GM13976 (cell line): ENCODE results near the gene SUPT3H.

Source experiments
- DNase-seq: peaks from one replicate; pipeline ENCODE4 v3.0.0; 2012; ENCODE audit warnings: low spot score
- in situ Hi-C: fragments of 300-500 bp; cut with MboI; formaldehyde crosslinking; loops from one replicate; pipeline ENCODE4 v1.12.0; 2022; ENCODE audit warnings: low sequenced_read_pairs, mixed read lengths, inconsistent platforms; ENCODE audit not compliant: unreplicated experiment
- TF ChIP-seq, protein P1 (sequence below): IDR thresholded peaks from 2 replicates; pipeline ENCODE4 v1.5.1; 2012; ENCODE audit warnings: borderline replicate concordance, mild to moderate bottlenecking; ENCODE audit not compliant: insufficient read depth; ENCODE audit errors: extremely low read depth, missing control alignments, control extremely low read depth

The SUPT3H gene

DNA sequence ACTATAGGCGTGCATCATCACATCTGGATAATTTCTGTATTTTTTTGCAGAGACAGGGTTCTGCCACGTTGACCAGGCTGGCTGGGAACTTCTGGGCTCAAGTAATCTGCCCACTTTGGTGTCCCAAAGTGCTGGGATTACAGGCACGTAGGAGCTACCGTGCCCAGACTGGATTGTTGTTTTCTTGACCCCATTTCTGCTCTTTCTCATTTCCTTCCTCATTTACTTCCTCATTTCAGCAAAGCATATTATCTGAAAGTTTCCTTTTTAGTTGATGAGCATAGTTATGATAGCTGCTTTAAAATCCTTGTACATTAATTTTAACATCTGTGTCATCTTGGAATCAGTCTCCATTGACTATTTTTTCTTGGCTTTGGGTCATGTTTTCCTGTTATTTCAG lies 350.6 kb downstream of the SUPT3H start:
- in situ Hi-C loops: no loop called here
- TF ChIP-seq, protein P1, sequence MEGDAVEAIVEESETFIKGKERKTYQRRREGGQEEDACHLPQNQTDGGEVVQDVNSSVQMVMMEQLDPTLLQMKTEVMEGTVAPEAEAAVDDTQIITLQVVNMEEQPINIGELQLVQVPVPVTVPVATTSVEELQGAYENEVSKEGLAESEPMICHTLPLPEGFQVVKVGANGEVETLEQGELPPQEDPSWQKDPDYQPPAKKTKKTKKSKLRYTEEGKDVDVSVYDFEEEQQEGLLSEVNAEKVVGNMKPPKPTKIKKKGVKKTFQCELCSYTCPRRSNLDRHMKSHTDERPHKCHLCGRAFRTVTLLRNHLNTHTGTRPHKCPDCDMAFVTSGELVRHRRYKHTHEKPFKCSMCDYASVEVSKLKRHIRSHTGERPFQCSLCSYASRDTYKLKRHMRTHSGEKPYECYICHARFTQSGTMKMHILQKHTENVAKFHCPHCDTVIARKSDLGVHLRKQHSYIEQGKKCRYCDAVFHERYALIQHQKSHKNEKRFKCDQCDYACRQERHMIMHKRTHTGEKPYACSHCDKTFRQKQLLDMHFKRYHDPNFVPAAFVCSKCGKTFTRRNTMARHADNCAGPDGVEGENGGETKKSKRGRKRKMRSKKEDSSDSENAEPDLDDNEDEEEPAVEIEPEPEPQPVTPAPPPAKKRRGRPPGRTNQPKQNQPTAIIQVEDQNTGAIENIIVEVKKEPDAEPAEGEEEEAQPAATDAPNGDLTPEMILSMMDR: no peak
- DNase-seq: no peak

DNA sequence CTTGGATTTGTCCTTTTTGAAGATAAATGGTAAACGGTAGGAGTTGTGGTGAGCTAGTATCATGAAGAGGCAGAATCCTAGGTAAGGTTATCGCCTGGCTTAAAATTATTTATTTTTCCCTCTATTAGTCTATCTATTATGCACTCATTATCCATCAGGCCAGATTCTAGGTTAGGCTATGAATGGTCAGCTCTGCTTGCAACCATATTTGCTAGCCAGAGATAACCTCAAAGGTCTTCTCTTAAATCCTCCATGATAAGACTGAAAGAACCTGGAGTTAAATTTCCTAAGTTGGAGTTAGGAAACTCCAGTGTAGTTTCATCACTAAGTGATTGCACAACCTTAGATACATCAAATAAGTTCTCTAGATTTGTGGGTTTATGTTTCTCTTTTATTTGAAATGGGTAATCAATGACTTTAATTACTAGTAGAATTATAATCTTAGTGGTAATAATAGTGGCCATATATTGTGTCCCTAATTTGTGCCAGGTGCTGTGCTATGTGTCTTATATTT lies 351.7 kb downstream of the SUPT3H start:
- in situ Hi-C loops: no loop called here
- TF ChIP-seq, protein P1: no peak
- DNase-seq: no peak

DNA sequence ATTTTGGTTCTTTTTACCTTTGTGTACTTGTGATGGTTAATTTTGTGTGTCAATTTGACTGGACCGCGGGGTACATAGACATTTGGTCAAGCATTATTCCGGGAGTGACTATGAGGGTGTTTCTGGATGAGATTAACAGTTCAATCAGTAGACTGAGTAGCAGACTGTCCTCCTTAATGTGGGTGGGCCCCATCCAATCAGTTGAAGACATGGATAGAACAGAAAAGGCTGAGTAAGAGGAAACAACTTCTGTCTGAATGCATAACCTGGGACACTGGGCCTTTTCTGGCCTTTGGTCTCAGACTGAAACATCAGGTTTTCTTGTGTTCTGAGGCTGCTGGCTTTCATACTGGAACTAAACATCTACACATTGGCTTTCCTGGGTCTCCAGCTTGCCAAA lies 353.1 kb downstream of the SUPT3H start:
- in situ Hi-C loops: no loop called here
- TF ChIP-seq, protein P1: no peak
- no peak for DNase-seq

DNA sequence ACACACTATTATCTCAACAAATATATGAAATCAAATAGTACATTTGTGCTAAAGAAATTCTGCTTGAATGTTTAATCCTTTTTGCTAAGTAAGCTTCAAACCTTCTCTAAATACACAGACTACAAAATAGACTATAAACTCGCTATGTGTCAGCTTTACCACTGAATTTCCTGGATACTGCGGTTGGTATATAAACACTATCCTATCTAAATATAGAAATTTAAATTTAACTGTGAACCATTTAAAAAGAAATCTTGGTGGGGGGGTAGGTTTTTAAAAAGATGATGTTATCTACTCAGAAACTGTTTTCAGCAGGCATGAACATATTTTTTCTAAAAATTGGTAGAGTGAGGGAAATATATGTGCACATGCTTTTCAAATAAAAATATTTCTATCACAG lies 356.1 kb downstream of the SUPT3H start:
- no peak for DNase-seq
- TF ChIP-seq, protein P1: no peak
- in situ Hi-C loops: no loop called here

DNA sequence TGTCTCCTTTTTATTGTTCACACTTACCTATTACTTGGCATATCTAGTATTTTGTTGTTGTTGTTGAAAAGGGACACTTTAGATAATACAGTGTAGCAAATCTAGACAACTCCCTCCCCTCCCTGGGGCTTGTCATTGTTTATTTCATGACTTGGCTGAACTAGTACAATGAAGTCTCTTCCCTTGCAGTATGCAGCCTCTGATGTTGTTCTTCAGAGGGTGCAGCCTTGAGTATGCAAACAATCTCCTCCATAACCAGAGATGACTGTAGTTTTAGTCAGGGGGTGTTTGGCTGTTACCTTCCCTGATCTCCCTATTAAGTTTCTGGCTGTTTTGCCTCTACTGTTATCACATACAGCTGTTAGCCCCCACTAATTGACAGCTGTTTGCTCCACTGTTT lies 365.0 kb downstream of the SUPT3H start:
- TF ChIP-seq, protein P1: no peak
- in situ Hi-C loops: no loop called here
- no peak for DNase-seq

DNA sequence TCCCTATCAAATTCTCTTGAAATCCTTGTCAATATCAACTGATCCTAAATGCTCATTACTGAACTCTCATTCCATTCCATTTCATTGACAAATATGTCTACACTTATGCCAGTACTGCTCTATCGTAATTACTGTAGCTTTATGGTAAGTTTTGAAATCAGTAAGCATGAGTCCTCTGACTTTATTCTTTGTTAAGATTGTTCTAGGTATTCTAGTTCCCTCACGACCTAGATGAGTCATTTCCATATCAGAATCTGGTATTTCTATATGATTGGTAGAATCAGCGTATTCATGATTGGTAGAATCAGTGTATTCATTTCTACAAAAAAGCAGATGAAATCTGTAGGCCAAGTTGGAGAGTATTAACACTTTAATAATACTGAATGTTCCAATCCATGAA lies 368.2 kb downstream of the SUPT3H start:
- no peak for DNase-seq
- in situ Hi-C loops: no loop called here
- TF ChIP-seq, protein P1: no peak

DNA sequence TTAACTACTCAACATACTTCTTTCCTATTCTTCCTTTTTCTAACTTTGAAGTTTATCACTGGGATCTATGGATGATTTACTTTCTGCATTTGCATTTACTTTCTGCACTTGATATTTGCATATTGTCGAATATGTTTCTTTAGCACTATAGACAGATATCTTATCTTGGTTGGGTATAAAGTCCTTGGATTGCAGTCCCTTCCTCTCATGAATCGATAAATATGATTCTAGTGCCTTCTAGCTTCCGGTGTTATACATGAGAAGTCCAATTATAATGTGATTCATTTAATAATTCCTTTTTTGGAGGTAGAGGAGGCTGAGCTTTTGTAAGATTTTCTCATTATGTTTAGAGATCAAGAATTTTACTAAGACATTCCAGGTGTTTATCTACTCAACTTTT lies 370.8 kb downstream of the SUPT3H start:
- in situ Hi-C loops: no loop called here
- DNase-seq: no peak
- TF ChIP-seq, protein P1: no peak
